Right ventricle myocardium inferior (tissue), 1 donor: ENCODE results near the gene CBX7. TPM values are rescaled to one million over a fixed set of nuclear protein-coding genes. Genes with fewer than 3 reads are reported as not detected.

Experiments used
- ATAC-seq: fragments of 200-7000 bp; cut with Tn5 transposase; one replicate; pipeline ENCODE4 v1.9.1; 2020; ENCODE audit warnings: mild to moderate bottlenecking, moderate library complexity
- DNase-seq: peaks from one replicate; pipeline ENCODE4 v3.0.0; 2021; ENCODE audit errors: missing footprints
- intact Hi-C: fragments of 100-400 bp; cut with DNase I; formaldehyde crosslinking; loops from one replicate; pipeline ENCODE4 v1.11.0; 2022
- total RNA-seq: library from RNA; stranded (reverse); fragmentation: NEBNext Ultra II Directional; extraction: Animal tissue kit (Norgen Biotek cat#: 25700); gene quantifications from one replicate; pipeline ENCODE4 v1.2.1, GENCODE V29; 2021
- donor health status: DM: no; HTN: yes; CAD: no; lungs with severe emphysema.

Gene CBX7
- total RNA-seq, 1 donor from 2014 or later, result 66.0 TPM

GRCh38 chr22:39084666-39085065, 67.8 kb downstream of the CBX7 start:
- DNase-seq (no peak), ATAC-seq (no peak)
- intact Hi-C loops, result no loop called here

GRCh38 chr22:39083212-39084165, 69.0 kb downstream of the CBX7 start:
- intact Hi-C loops, result no loop called here
- ATAC-seq (no peak), DNase-seq (no peak)

DNA sequence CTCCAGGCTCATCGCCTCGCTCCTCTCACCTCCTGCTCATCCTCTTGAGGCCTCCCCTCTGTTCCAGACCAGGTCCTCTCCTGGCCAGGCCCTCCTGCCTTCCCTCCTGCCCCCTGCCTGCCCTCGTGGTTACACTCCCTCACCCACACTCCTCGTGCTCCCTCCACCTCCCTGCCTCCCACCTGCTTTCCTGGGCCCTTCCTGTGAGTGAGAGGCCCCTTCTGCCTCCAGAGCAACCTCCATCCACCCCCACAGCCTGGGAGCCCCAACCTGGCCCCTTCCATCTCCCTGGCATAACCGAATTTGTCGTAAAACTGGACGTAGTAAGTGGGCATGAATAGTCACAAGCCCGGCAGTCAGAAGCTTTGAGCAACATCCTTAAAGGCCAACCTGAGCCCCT, 70.9 kb downstream of the CBX7 start:
- intact Hi-C loops, result no loop called here
- no peak for DNase-seq
- no peak for ATAC-seq

- DNase-seq, result no peak
- no peak for ATAC-seq
- intact Hi-C loops, result no loop called here
Observed at GRCh38 chr22:39081016-39081415, 71.5 kb downstream of the CBX7 start.

Other genes starting within 250 kb of the CBX7 start
- 0.78 TPM for gene APOBEC3A, start 195.1 kb downstream of the CBX7 start, total RNA-seq
- 0.78 TPM for gene APOBEC3B, start 170.3 kb downstream of the CBX7 start, total RNA-seq
- 27.9 TPM for gene APOBEC3C, start 138.4 kb downstream of the CBX7 start, total RNA-seq
- gene APOBEC3D, start 131.6 kb downstream of the CBX7 start, total RNA-seq, result 0.95 TPM
- 6.7 TPM for gene APOBEC3F, start 111.8 kb downstream of the CBX7 start, total RNA-seq
- gene APOBEC3G, start 75.4 kb downstream of the CBX7 start, total RNA-seq, result 3.3 TPM
- 0.32 TPM for gene APOBEC3H, start 55.4 kb downstream of the CBX7 start, total RNA-seq
- 19.7 TPM for gene PDGFB, start 92.3 kb upstream of the CBX7 start, total RNA-seq
- 355 TPM for gene RPL3, start 166.9 kb upstream of the CBX7 start, total RNA-seq
- 40.5 TPM for gene SYNGR1, start 197.3 kb upstream of the CBX7 start, total RNA-seq
- 17.3 TPM for gene TAB1, start 247.1 kb upstream of the CBX7 start, total RNA-seq